Mucosa of descending colon (tissue), 3 donors: ENCODE data around the gene IGLL1. TPM values are rescaled to one million over a fixed set of nuclear protein-coding genes. Genes with fewer than 3 reads are reported as not detected.
"Not testable (repeated sequence)": the region's sequence is repeated elsewhere in the genome, so short reads cannot be mapped to it uniquely, and the experiment has no call there.

Experiments
- ATAC-seq: fragments of 200-7000 bp; cut with Tn5 transposase; one replicate; pipeline ENCODE4 v1.9.1; 2020; ENCODE audit warnings: mild to moderate bottlenecking, moderate library complexity
- DNase-seq, 3 donors: peaks; one replicate each; pipeline ENCODE4 v3.0.0-alpha.2; 2020
- H3K36me3 ChIP-seq: fragments of 200-600 bp; one replicate; pipeline ENCODE4 v1.8.0; 2021; ENCODE audit warnings: low read depth, mild to moderate bottlenecking
- H3K4me1 ChIP-seq: fragments of 200-600 bp; one replicate; pipeline ENCODE4 v1.8.0; 2021; ENCODE audit warnings: low read depth, mild to moderate bottlenecking
- H3K4me3 ChIP-seq: fragments of 200-600 bp; one replicate; pipeline ENCODE4 v1.8.0; 2021; ENCODE audit warnings: mild to moderate bottlenecking
- H3K9me3 ChIP-seq: fragments of 200-600 bp; one replicate; pipeline ENCODE4 v1.8.0; 2021; ENCODE audit warnings: mild to moderate bottlenecking
- CTCF ChIP-seq: fragments of 200-600 bp; IDR thresholded peaks from one replicate; pipeline ENCODE4 v1.8.0; 2022; ENCODE audit warnings: antibody characterized with exemption, mild to moderate bottlenecking
- intact Hi-C, 2 donors: fragments of 100-400 bp; cut with DNase I in 1 of 2; cut with micrococcal nuclease in 1 of 2; formaldehyde crosslinking; loops; one replicate each; pipeline versions ENCODE4 v1.11.0 to v1.11.1; 2022; cut with DNase I, micrococcal nuclease
- long read RNA-seq, 2 donors: library from polyadenylated mRNA; unstranded; transcript quantifications; one replicate each; pipeline ENCODE4 v2.0.0, GENCODE V29; 2019 to 2021
- total RNA-seq, 3 donors: library from RNA; stranded (reverse); fragmentation: NEBNext Ultra II Directional in 2 of 3; extraction: Animal tissue kit (Norgen Biotek cat#: 25700) in 2 of 3; gene quantifications; one replicate each; pipeline versions ENCODE4 v1.2.1 to v1.2.4, GENCODE V29; 2021 to 2023
- donor health status: DM: no; HTN: no; CAD: no; lungs with moderate emphysema.
- donor health status: DM: no; HTN: no; CAD: no.
- donor health status: DM: no; HTN: yes; CAD: no.

IGLL1 gene
- not detected for total RNA-seq
- long read RNA-seq, donor 1 = 0 reads
- long read RNA-seq, donor 2 = 0 reads

- Histone ChIP-seq H3K36me3 (no peaks in the 10 kb centered on the region), H3K9me3 (no peaks in the 10 kb centered on the region), H3K4me3 (no peak within 1 kb of the TSS), H3K4me1 (no peaks in the 10 kb centered on the region)
- ATAC-seq (no peak), DNase-seq (no peak)
- no peak for TF ChIP-seq CTCF
- intact Hi-C loops = no loop called here
Observed at GRCh38 chr22:23579870-23580575, at the start of gene IGLL1. Gene IGLL1 (minus strand): TSS chr22:23580290. CDS start chr22:23580190, 100 bp downstream.

GRCh38 chr22:23628056-23628743 is 48.1 kb upstream of the IGLL1 start:
- H3K36me3 ChIP-seq, H3K4me1 ChIP-seq, H3K4me3 ChIP-seq, intact Hi-C loops, ATAC-seq, H3K9me3 ChIP-seq, DNase-seq: not testable (repeated sequence)

- peak in 2 of 3 donors; percentile 63 for DNase-seq
- H3K36me3 ChIP-seq, H3K4me3 ChIP-seq, intact Hi-C loops, H3K4me1 ChIP-seq, H3K9me3 ChIP-seq: not testable (repeated sequence)
- ATAC-seq = peak; percentile 81
Observed at GRCh38 chr22:23627401-23628055, 47.4 kb upstream of the IGLL1 start.

GRCh38 chr22:23626286-23626975 is 46.3 kb upstream of the IGLL1 start:
- H3K9me3 ChIP-seq = no peaks in the 10 kb centered on the region
- no peak for TF ChIP-seq CTCF
- H3K36me3 ChIP-seq = no peaks in the 10 kb centered on the region
- intact Hi-C loops = no loop called here
- ATAC-seq = no peak
- no peak for DNase-seq
- H3K4me1 ChIP-seq = no peaks in the 10 kb centered on the region
- H3K4me3 ChIP-seq = no peak overlapping the region

- no peaks in the 10 kb centered on the region for H3K36me3 ChIP-seq
- no peak for DNase-seq
- intact Hi-C loops = no loop called here
- H3K4me1 ChIP-seq = no peaks in the 10 kb centered on the region
- H3K4me3 ChIP-seq = no peak overlapping the region
- no peak for TF ChIP-seq CTCF
- no peak for ATAC-seq
- no peaks in the 10 kb centered on the region for H3K9me3 ChIP-seq
Observed at GRCh38 chr22:23622634-23623033, 42.5 kb upstream of the IGLL1 start.

GRCh38 chr22:23621916-23622315 is 41.8 kb upstream of the IGLL1 start:
- H3K36me3 ChIP-seq, H3K9me3 ChIP-seq, intact Hi-C loops, H3K4me1 ChIP-seq, DNase-seq, ATAC-seq, H3K4me3 ChIP-seq: not testable (repeated sequence)
